PC-3 (cell line): ENCODE data around the gene DPPA2. TPM values are rescaled to one million over a fixed set of nuclear protein-coding genes. Genes with fewer than 3 reads are reported as not detected.

Experiments
- ATAC-seq: fragments of 200-7000 bp; cut with Tn5 transposase; 2 replicates; pipeline ENCODE4 v1.9.1; 2020; ENCODE audit warnings: mild to moderate bottlenecking, moderate library complexity
- BruUV-seq: library from RNA; stranded (reverse); fragments of 400-500 nt; replicated peaks from 2 replicates; lab custom pipeline; 2021; lab: Mats Ljungman, UMichigan
- CTCF ChIA-PET: fragments of 300-600 bp; sonication (Branson Sonifier 250); formaldehyde crosslinking; loops from one replicate; lab custom pipeline; 2022; ENCODE audit warnings: antibody characterized with exemption; lab: Charles Lee
- POLR2A ChIA-PET: fragments of 300-600 bp; sonication (Branson Sonifier 250); formaldehyde crosslinking; loops from one replicate; lab custom pipeline; 2022; ENCODE audit warnings: antibody characterized with exemption; ENCODE audit not compliant: unreplicated experiment; lab: Charles Lee
- DNase-seq: peaks from one replicate; pipeline ENCODE4 v3.0.0-alpha.2; 2015
- H2AFZ ChIP-seq: fragments of 300-600 bp; sonication (generic); 2 replicates; pipeline ENCODE4 v1.6.0; 2016; ENCODE audit warnings: antibody characterized with exemption, low read length
- H3F3A ChIP-seq: fragments of 300-600 bp; sonication (generic); one replicate; pipeline ENCODE4 v1.6.0; 2017; ENCODE audit warnings: antibody characterized with exemption, low read length, control low read depth, mild to moderate bottlenecking; ENCODE audit not compliant: unreplicated experiment
- H3K27ac ChIP-seq: fragments of 300-600 bp; sonication (generic); 2 replicates; pipeline ENCODE4 v1.5.1; 2016; ENCODE audit warnings: mild to moderate bottlenecking, low read length
- H3K27me3 ChIP-seq: fragments of 300-600 bp; sonication (generic); 2 replicates; pipeline ENCODE4 v1.6.1; 2016; ENCODE audit warnings: low read length, mixed read lengths
- H3K36me3 ChIP-seq: fragments of 300-600 bp; sonication (generic); 2 replicates; pipeline ENCODE4 v1.6.1; 2016; ENCODE audit warnings: low read depth, mixed run types, low read length, mixed read lengths
- H3K4me1 ChIP-seq: fragments of 300-600 bp; sonication (generic); 2 replicates; pipeline ENCODE4 v1.5.1; 2016; ENCODE audit warnings: low read length; ENCODE audit not compliant: insufficient read depth
- H3K4me2 ChIP-seq: fragments of 300-600 bp; sonication (generic); 2 replicates; pipeline ENCODE4 v1.6.0; 2016; ENCODE audit warnings: low read length
- H3K4me3 ChIP-seq: fragments of 300-600 bp; sonication (generic); 2 replicates; pipeline ENCODE4 v1.5.1; 2016; ENCODE audit warnings: mild to moderate bottlenecking, low read length, mixed read lengths
- H3K79me2 ChIP-seq: fragments of 300-600 bp; sonication (generic); 2 replicates; pipeline ENCODE4 v1.6.1; 2017; ENCODE audit warnings: low read length, mixed read lengths
- H3K9ac ChIP-seq: fragments of 300-600 bp; sonication (generic); 2 replicates; pipeline ENCODE4 v1.6.0; 2016; ENCODE audit warnings: mild to moderate bottlenecking, low read length
- H3K9me2 ChIP-seq: fragments of 300-600 bp; sonication (generic); replicated peaks from 2 replicates; pipeline ENCODE4 v1.6.1; 2016; ENCODE audit warnings: mixed run types, low read length, mixed read lengths
- H3K9me3 ChIP-seq: fragments of 300-600 bp; sonication (generic); 2 replicates; pipeline ENCODE4 v1.6.1; 2016; ENCODE audit warnings: low read length, mixed read lengths
- H4K20me1 ChIP-seq: fragments of 300-600 bp; sonication (generic); 2 replicates; pipeline ENCODE4 v1.6.1; 2016; ENCODE audit warnings: low read length, mixed read lengths
- CTCF ChIP-seq: fragments of 300-600 bp; sonication (generic); conservative IDR thresholded peaks from 2 replicates; pipeline ENCODE4 v1.5.1; 2017; ENCODE audit warnings: antibody characterized with exemption, low read depth, mild to moderate bottlenecking, low read length
- EZH2 ChIP-seq: fragments of 300-600 bp; sonication (generic); IDR thresholded peaks from one replicate; pipeline ENCODE4 v1.6.1; 2017; ENCODE audit warnings: antibody characterized with exemption, mild to moderate bottlenecking, low read length; ENCODE audit not compliant: unreplicated experiment
- EZH2phosphoT487 ChIP-seq: fragments of 300-600 bp; sonication (generic); IDR thresholded peaks from 2 replicates; pipeline ENCODE4 v1.6.1; 2018; ENCODE audit warnings: mild to moderate bottlenecking, antibody characterized with exemption, low read length, borderline replicate concordance
- intact Hi-C: fragments of 100-400 bp; cut with micrococcal nuclease; formaldehyde crosslinking; loops from 2 replicates; pipeline ENCODE4 v1.9.0; 2023
- total RNA-seq: library from RNA; depleted of rRNA; stranded (reverse); fragments of >200 nt; gene quantifications from 2 replicates; pipeline ENCODE4 v1.2.3, GENCODE V29; 2014

DPPA2 gene
- total RNA-seq, 1 experiment from 2014 or later, result not detected

GRCh38 chr3:109336291-109336861, 20.1 kb upstream of the DPPA2 start:
- H2AFZ ChIP-seq, result peak overlapping the region; percentile 21; the same call in 1 of the 2 replicates
- no peaks in the 10 kb centered on the region for H3K4me1 ChIP-seq
- no peaks in the 10 kb centered on the region for H4K20me1 ChIP-seq
- no peaks in the 10 kb centered on the region for H3K79me2 ChIP-seq
- H3K36me3 ChIP-seq, result no peaks in the 10 kb centered on the region
- CTCF ChIA-PET, result no interaction called here
- no peaks in the 10 kb centered on the region for H3K9me3 ChIP-seq
- no peak for DNase-seq
- H3K4me3 ChIP-seq, result no peak overlapping the region
- POLR2A ChIA-PET, result interaction anchor here (0.6 kb wide), 2 partner anchors 8 to 173 kb away, joined by 3 to 11 read pairs; no protein-coding TSS in a partner anchor
- H3K27me3 ChIP-seq, result peaks cover 37% of the 10 kb centered on the region
- peak overlapping the region; percentile 9; the same call in 1 of the 2 replicates for H3K4me2 ChIP-seq
- H3K9ac ChIP-seq, result no peak overlapping the region
- no peak overlapping the region for H3K27ac ChIP-seq
- no TSS peak for BruUV-seq
- H3F3A ChIP-seq, result no peaks in the 10 kb centered on the region
- TF ChIP-seq EZH2phosphoT487, result no peak
- TF ChIP-seq CTCF, result no peak
- no peak for TF ChIP-seq EZH2
- no peaks in the 10 kb centered on the region for H3K9me2 ChIP-seq
- no peak for ATAC-seq
- intact Hi-C loops, result no loop called here

- H3K27me3 ChIP-seq, result peaks cover 40% of the 10 kb centered on the region
- no peak overlapping the region for H3K27ac ChIP-seq
- H3K4me3 ChIP-seq, result no peak overlapping the region
- POLR2A ChIA-PET, result no interaction called here
- CTCF ChIA-PET, result no interaction called here
- intact Hi-C loops, result no loop called here
- BruUV-seq, result no TSS peak
- no peak overlapping the region for H3K4me2 ChIP-seq
- no peaks in the 10 kb centered on the region for H3K9me3 ChIP-seq
- H3K4me1 ChIP-seq, result no peaks in the 10 kb centered on the region
- ATAC-seq (no peak), DNase-seq (no peak)
- H4K20me1 ChIP-seq, result no peaks in the 10 kb centered on the region
- no peaks in the 10 kb centered on the region for H3K9me2 ChIP-seq
- H2AFZ ChIP-seq, result no peak overlapping the region
- no peaks in the 10 kb centered on the region for H3F3A ChIP-seq
- no peak for TF ChIP-seq CTCF
- TF ChIP-seq EZH2phosphoT487, result no peak
- no peak overlapping the region for H3K9ac ChIP-seq
- no peaks in the 10 kb centered on the region for H3K79me2 ChIP-seq
- H3K36me3 ChIP-seq, result no peaks in the 10 kb centered on the region
Observed at GRCh38 chr3:109334572-109334971, 18.3 kb upstream of the DPPA2 start.

GRCh38 chr3:109331692-109332091, 15.4 kb upstream of the DPPA2 start:
- Histone ChIP-seq H3K27ac (no peak overlapping the region), H3K79me2 (no peaks in the 10 kb centered on the region), H3F3A (no peaks in the 10 kb centered on the region), H3K9ac (no peak overlapping the region), H3K27me3 (peaks cover 59% of the 10 kb centered on the region), H3K9me3 (no peaks in the 10 kb centered on the region), H3K4me2 (no peak overlapping the region), H3K9me2 (no peaks in the 10 kb centered on the region), H2AFZ (no peak overlapping the region), H4K20me1 (no peaks in the 10 kb centered on the region), H3K36me3 (no peaks in the 10 kb centered on the region), H3K4me1 (no peaks in the 10 kb centered on the region), H3K4me3 (no peak overlapping the region)
- intact Hi-C loops, result no loop called here
- ChIA-PET POLR2A (no interaction called here), CTCF (no interaction called here)
- no peak for DNase-seq
- BruUV-seq, result no TSS peak
- no peak for ATAC-seq
- TF ChIP-seq EZH2, result no peak
- no peak for TF ChIP-seq EZH2phosphoT487
- TF ChIP-seq CTCF, result no peak
